A549 (cell line): ENCODE results near the gene THADA.

ENCODE experiments used
- BHLHE40 ChIP-seq: IDR thresholded peaks from 2 replicates; pipeline ENCODE4 v1.6.1; 2012; ENCODE audit warnings: low read depth, low read length, inconsistent platforms
- CHD2 ChIP-seq: fragments of 150-350 bp; IDR thresholded peaks from 2 replicates; pipeline ENCODE4 v1.6.1; 2014; ENCODE audit warnings: low read length; ENCODE audit not compliant: partially characterized antibody
- CTCF ChIP-seq: fragments of >200 bp; sonication (Bioruptor Twin); formaldehyde crosslinking; IDR thresholded peaks from 3 replicates; pipeline ENCODE4 v1.5.1; 2016
- E2F6 ChIP-seq: IDR thresholded peaks from 2 replicates; pipeline ENCODE4 v1.6.1; 2012; ENCODE audit warnings: low read depth, borderline replicate concordance
- HMGXB4 ChIP-seq: fragments of 250-450 bp; sonication (Bioruptor Pico); IDR thresholded peaks from 2 replicates; pipeline ENCODE4 v1.5.0; 2021; ENCODE audit warnings: mild to moderate bottlenecking, moderate library complexity, borderline replicate concordance
- KDM5A ChIP-seq: fragments of 200-600 bp; sonication (generic); IDR thresholded peaks from 2 replicates; pipeline ENCODE4 v1.6.1; 2016; ENCODE audit warnings: antibody characterized with exemption, mild to moderate bottlenecking
- MAFK ChIP-seq: fragments of 450-650 bp; IDR thresholded peaks from 2 replicates; pipeline ENCODE4 v1.6.1; 2014; ENCODE audit not compliant: partially characterized antibody
- MAZ ChIP-seq: fragments of 150-350 bp; IDR thresholded peaks from 2 replicates; pipeline ENCODE4 v1.6.1; 2014; ENCODE audit warnings: antibody characterized with exemption, low read depth, low read length, borderline replicate concordance
- MYC ChIP-seq: IDR thresholded peaks from 2 replicates; pipeline ENCODE4 v1.6.1; 2012; ENCODE audit warnings: mild to moderate bottlenecking, inconsistent platforms, low read length, improper control_type of control experiment, borderline replicate concordance
- PBX3 ChIP-seq: IDR thresholded peaks from 2 replicates; pipeline ENCODE4 v1.6.1; 2012
- POLR2A ChIP-seq: IDR thresholded peaks from 2 replicates; pipeline ENCODE4 v1.6.1; 2012; ENCODE audit warnings: mild to moderate bottlenecking, low read length
- RCOR1 ChIP-seq: fragments of 150-350 bp; IDR thresholded peaks from 2 replicates; pipeline ENCODE4 v1.6.1; 2014; ENCODE audit warnings: antibody characterized with exemption, low read length, low read depth
- RFX5 ChIP-seq: fragments of 450-650 bp; IDR thresholded peaks from 2 replicates; pipeline ENCODE4 v1.7.1; 2014; ENCODE audit warnings: antibody characterized with exemption, mild to moderate bottlenecking, moderate library complexity

- no peak for TF ChIP-seq RCOR1
- no peak for TF ChIP-seq MYC
- no peak for TF ChIP-seq POLR2A
- no peak for TF ChIP-seq MAFK
- TF ChIP-seq CTCF, result no peak
- TF ChIP-seq E2F6, result no peak
- no peak for TF ChIP-seq HMGXB4 (CRISPR knock-in tag)
- TF ChIP-seq MAZ, result no peak
- TF ChIP-seq PBX3, result no peak
- no peak for TF ChIP-seq BHLHE40
- TF ChIP-seq KDM5A, result no peak
- no peak for TF ChIP-seq CHD2
- TF ChIP-seq RFX5, result no peak
These were observed 123.2 kb downstream of the THADA start for GRCh38 chr2:43472527-43473194.
